ENCODE measurements around the gene MAP4K4.

GRCh38 chr2:101811226-101812015, 113.9 kb downstream of the MAP4K4 start:
- TF ChIP-seq CTCF (IDR thresholded peaks at IDR 0.05) (no peak), POLR2A (IDR thresholded peaks at IDR 0.05) (no peak), EP300 (IDR thresholded peaks at IDR 0.05) (no peak)

All from stomach (tissue), 4 donors.